Measurements from ENCODE around the gene LNX1. TPM values are rescaled to one million over a fixed set of nuclear protein-coding genes. Genes with fewer than 3 reads are reported as not detected.

The LNX1 gene
- total RNA-seq, 1 donor from 2014 or later, result 11.8 TPM

- Histone ChIP-seq H3K4me3 (no peak overlapping the region), H3K27ac (no peak overlapping the region), H3K36me3 (no peaks in the 10 kb centered on the region), H3K4me1 (no peaks in the 10 kb centered on the region), H3K27me3 (no peaks in the 10 kb centered on the region), H3K9me3 (no peaks in the 10 kb centered on the region)
- no peak for DNase-seq (ENCODE audit: extremely low spot score in 2 of 2)
- intact Hi-C loops (cut with DNase I), result no loop called here
- TF ChIP-seq POLR2A (IDR thresholded peaks at IDR 0.05) (no peak), POLR2AphosphoS5 (IDR thresholded peaks at IDR 0.05; ENCODE audit: insufficient read depth in 1 of 2, low read depth in 1 of 2) (no peak), CTCF (IDR thresholded peaks at IDR 0.05) (no peak)
Observed at GRCh38 chr4:53616219-53616618, 24.9 kb upstream of the LNX1 start.

GRCh38 chr4:53614591-53614990, 23.3 kb upstream of the LNX1 start:
- DNase-seq (ENCODE audit: extremely low spot score in 2 of 2), result no peak
- H3K9me3 ChIP-seq, result no peaks in the 10 kb centered on the region
- no peaks in the 10 kb centered on the region for H3K4me1 ChIP-seq
- H3K36me3 ChIP-seq, result no peaks in the 10 kb centered on the region
- H3K27me3 ChIP-seq, result no peaks in the 10 kb centered on the region
- no peak overlapping the region for H3K27ac ChIP-seq
- H3K4me3 ChIP-seq, result no peak overlapping the region
- TF ChIP-seq POLR2AphosphoS5 (IDR thresholded peaks at IDR 0.05; ENCODE audit: insufficient read depth in 1 of 2, low read depth in 1 of 2), result no peak
- no peak for TF ChIP-seq CTCF (IDR thresholded peaks at IDR 0.05)
- TF ChIP-seq POLR2A (IDR thresholded peaks at IDR 0.05), result no peak
- intact Hi-C loops (cut with DNase I), result no loop called here

DNA sequence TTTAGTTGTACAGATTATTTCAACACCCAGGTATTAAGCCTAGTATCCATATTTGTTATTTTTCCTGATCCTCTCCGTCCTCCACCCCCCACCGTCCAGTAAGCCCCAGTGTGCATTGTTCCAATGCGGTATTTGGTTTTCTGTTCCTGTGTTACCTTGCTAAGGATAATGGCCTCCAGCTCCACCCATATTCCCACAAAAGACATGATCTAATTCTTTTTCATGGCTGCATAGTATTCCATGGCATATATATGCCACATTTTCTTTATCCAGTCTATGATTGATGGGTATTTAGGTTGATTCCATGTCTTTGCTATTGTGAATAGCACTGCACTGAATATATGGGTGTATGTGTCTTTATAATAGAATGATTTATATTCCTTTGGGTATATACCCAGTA, 22.1 kb upstream of the LNX1 start:
- TF ChIP-seq POLR2A (IDR thresholded peaks at IDR 0.05) (no peak), CTCF (IDR thresholded peaks at IDR 0.05) (no peak), POLR2AphosphoS5 (IDR thresholded peaks at IDR 0.05; ENCODE audit: insufficient read depth in 1 of 2, low read depth in 1 of 2) (no peak)
- no peaks in the 10 kb centered on the region for H3K4me1 ChIP-seq
- no peak for DNase-seq (ENCODE audit: extremely low spot score in 2 of 2)
- intact Hi-C loops (cut with DNase I), result no loop called here
- no peak overlapping the region for H3K27ac ChIP-seq
- no peaks in the 10 kb centered on the region for H3K27me3 ChIP-seq
- no peak overlapping the region for H3K4me3 ChIP-seq
- no peaks in the 10 kb centered on the region for H3K36me3 ChIP-seq
- H3K9me3 ChIP-seq, result no peaks in the 10 kb centered on the region

- Histone ChIP-seq H3K27ac (no peak overlapping the region), H3K9me3 (no peaks in the 10 kb centered on the region), H3K36me3 (no peaks in the 10 kb centered on the region), H3K27me3 (no peaks in the 10 kb centered on the region), H3K4me1 (no peaks in the 10 kb centered on the region), H3K4me3 (no peak overlapping the region)
- TF ChIP-seq POLR2AphosphoS5 (IDR thresholded peaks at IDR 0.05; ENCODE audit: insufficient read depth in 1 of 2, low read depth in 1 of 2) (no peak), CTCF (IDR thresholded peaks at IDR 0.05) (no peak), POLR2A (IDR thresholded peaks at IDR 0.05) (no peak)
- no peak for DNase-seq (ENCODE audit: extremely low spot score in 2 of 2)
- intact Hi-C loops (cut with DNase I), result no loop called here
Observed at GRCh38 chr4:53608649-53609048, 17.4 kb upstream of the LNX1 start.

DNA sequence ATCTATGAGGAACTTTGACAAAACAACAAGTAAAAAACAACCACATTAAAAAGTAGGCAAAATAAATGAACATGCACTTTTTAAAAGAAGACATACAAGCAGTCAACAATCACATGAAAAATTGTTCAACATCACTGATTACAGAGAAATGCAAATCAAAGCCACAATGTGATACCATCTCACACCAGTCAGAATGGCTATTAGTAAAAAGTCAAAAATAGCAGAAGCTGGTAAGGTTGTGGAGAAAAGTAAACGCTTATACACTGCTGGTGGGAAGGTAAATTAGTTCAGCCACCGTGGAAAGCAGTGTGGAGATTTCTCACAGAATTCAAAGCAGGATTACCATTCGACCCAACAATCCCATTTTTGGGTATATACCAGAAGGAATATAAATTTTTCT, 17.0 kb upstream of the LNX1 start:
- H3K4me1 ChIP-seq, result no peaks in the 10 kb centered on the region
- no peaks in the 10 kb centered on the region for H3K27me3 ChIP-seq
- DNase-seq (ENCODE audit: extremely low spot score in 2 of 2), result no peak
- no peak for TF ChIP-seq CTCF (IDR thresholded peaks at IDR 0.05)
- no peak for TF ChIP-seq POLR2AphosphoS5 (IDR thresholded peaks at IDR 0.05; ENCODE audit: insufficient read depth in 1 of 2, low read depth in 1 of 2)
- no peak for TF ChIP-seq POLR2A (IDR thresholded peaks at IDR 0.05)
- no peak overlapping the region for H3K4me3 ChIP-seq
- H3K36me3 ChIP-seq, result no peaks in the 10 kb centered on the region
- intact Hi-C loops (cut with DNase I), result no loop called here
- H3K9me3 ChIP-seq, result no peaks in the 10 kb centered on the region
- H3K27ac ChIP-seq, result no peak overlapping the region

Measured in vagina (tissue), 2 donors.